Cardiac fibroblast (primary cell): Measurements from ENCODE around the gene ART4.
A peak's percentile ranks its signal among the peaks of the same experiment; 100 is the strongest.

Experiments
- DNase-seq, 2 donors: peaks; one replicate each; pipeline versions ENCODE4 v3.0.0 to v3.0.0-alpha.2; 2010; ENCODE audit warnings: low read depth in 2 of 2
- H3K4me3 ChIP-seq, 2 donors: replicated peaks in 1 of 2; 1 replicate in 1 of 2; 2 replicates in 1 of 2; pipeline ENCODE4 v1.5.1; 2011; ENCODE audit warnings: low read depth in 2 of 2, low read length in 2 of 2, mild to moderate bottlenecking in 2 of 2, moderate library complexity in 1 of 2
- TF ChIP-seq, protein P1 (sequence below): IDR thresholded peaks from one replicate; pipeline ENCODE4 v1.5.1; 2011; ENCODE audit warnings: low read depth, mild to moderate bottlenecking, low read length, inconsistent platforms

Gene ART4

DNA sequence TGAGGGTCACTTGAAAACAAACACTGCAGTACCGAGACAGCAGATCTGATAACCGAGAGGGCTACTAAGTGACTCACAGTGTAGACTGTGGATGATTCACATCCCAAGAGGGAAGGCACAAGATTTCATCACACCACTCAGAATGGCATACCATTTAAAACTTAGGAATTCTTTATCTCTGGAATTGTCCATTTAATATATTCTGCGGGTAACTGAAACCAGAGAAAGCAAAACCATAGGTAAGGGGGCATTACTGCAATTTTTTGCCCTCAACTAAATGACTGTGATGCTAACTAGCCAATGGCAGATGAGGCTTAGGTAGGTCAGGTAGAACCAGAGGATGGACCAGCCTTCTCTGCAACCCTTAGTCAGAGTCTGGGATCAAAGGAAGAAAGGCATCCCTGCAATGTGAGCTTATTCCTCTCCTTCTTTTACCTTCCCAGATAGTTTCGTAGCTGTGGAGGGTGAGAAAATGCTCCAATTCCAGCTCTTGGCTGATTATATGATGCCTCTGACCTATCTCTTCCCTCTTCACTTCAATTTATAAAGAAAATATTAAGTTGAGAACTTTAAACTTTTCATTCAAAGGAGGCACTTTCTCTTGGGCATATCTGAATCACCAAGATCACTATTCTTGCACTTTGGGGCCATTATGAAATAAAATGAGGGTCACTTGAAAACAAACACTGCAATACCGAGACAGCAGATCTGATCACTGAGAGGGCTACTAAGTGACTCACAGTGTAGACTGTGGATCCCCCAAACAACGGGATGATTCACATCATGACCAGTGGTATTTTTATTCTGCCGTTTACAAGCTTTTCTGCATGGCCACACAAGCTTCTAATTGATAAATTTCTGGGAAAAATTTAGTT lies 6.8 kb downstream of the ART4 start:
- TF ChIP-seq, protein P1, sequence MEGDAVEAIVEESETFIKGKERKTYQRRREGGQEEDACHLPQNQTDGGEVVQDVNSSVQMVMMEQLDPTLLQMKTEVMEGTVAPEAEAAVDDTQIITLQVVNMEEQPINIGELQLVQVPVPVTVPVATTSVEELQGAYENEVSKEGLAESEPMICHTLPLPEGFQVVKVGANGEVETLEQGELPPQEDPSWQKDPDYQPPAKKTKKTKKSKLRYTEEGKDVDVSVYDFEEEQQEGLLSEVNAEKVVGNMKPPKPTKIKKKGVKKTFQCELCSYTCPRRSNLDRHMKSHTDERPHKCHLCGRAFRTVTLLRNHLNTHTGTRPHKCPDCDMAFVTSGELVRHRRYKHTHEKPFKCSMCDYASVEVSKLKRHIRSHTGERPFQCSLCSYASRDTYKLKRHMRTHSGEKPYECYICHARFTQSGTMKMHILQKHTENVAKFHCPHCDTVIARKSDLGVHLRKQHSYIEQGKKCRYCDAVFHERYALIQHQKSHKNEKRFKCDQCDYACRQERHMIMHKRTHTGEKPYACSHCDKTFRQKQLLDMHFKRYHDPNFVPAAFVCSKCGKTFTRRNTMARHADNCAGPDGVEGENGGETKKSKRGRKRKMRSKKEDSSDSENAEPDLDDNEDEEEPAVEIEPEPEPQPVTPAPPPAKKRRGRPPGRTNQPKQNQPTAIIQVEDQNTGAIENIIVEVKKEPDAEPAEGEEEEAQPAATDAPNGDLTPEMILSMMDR, result no peak
- peak overlapping the region in 1 of 2 donors; percentile 22 for H3K4me3 ChIP-seq
- DNase-seq, result peak; percentile 85 to 96

DNA sequence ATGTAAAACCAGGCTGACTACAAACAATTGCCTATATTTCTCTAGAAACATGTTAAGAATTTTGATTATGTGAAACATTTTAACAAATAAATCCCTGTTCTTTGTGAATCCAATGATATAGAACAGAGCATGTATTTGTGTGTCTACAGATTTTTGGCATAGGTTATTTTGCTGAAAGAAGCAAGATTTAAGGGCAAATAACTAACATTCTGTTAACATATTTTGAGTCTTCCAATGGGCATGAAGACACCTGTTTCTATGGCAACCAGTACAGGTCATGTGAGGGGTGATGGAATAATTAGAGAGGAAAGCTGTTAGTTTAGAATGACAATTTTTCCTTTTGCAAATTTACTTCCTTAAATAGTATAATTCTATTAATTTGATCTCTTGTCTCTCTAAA lies 8.8 kb downstream of the ART4 start:
- H3K4me3 ChIP-seq, result no peak overlapping the region
- TF ChIP-seq, protein P1, result no peak
- DNase-seq, result peak in 1 of 2 donors; percentile 59

- no peak for DNase-seq
- H3K4me3 ChIP-seq, result no peak overlapping the region
- TF ChIP-seq, protein P1, result no peak
Observed at GRCh38 chr12:14833952-14834351, 9.4 kb downstream of the ART4 start.

- no peak overlapping the region for H3K4me3 ChIP-seq
- TF ChIP-seq, protein P1, result no peak
- DNase-seq, result no peak
Observed at GRCh38 chr12:14833336-14833735, 10.0 kb downstream of the ART4 start.

DNA sequence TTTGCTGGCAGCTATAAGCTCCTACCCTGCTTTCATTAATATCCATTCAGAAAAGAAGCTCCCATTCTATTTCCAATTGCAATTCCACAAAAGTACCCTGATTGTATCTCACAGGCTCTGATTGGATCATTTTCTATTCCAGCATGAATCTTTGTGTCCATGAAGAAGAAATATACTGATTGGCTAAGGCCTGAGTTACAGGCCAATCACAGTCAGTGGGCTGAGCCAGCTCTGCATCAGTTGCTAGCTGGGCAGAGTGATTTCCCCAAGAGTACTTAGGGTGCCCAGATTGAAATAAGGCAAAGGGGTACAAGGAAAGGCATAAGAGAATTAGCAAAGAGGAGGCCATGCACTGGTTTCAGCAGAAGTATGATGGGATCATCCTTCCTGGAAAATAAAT lies 14.4 kb downstream of the ART4 start:
- TF ChIP-seq, protein P1, result no peak
- DNase-seq, result peak in 1 of 2 donors; percentile 50
- no peak overlapping the region for H3K4me3 ChIP-seq

DNA sequence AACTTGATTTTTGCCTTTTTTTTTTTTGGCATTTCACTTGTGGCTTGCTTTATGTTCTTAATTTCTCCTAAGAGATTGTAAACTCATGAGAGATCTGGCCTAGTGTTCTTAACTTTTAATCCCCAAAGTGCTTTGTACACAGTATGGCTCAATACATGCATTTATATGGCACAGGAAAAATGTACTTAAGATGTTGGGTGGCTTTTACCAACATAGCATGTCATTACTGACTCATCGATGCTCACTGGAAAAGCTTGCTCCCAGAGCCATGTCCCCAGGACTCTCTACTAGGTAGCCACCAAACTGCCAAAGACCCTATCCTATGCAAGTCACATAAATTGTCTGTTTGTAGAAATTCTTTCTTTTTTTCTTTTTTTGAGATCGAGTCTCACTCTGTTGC lies 16.3 kb downstream of the ART4 start:
- DNase-seq, result no peak
- TF ChIP-seq, protein P1, result no peak
- H3K4me3 ChIP-seq, result no peak overlapping the region

- TF ChIP-seq, protein P1, result no peak
- DNase-seq, result no peak
- no peak overlapping the region for H3K4me3 ChIP-seq
Observed at GRCh38 chr12:14826491-14826890, 16.8 kb downstream of the ART4 start.
